ENCODE data around the gene PTBP1. TPM values are rescaled to one million over a fixed set of nuclear protein-coding genes. Genes with fewer than 3 reads are reported as not detected.

PTBP1 gene
- total and polyA plus RNA-seq, 4 donors, result 72.9 to 147 (median 87.3) TPM

GRCh38 chr19:827314-827709 is 30.1 kb downstream of the PTBP1 start:
- peaks cover 0 to 1% (median 0%) of the 10 kb centered on the region in 4 donors for H3K4me1 ChIP-seq (ENCODE audit: control insufficient read depth in 4 of 4, insufficient read depth in 4 of 4, low read length in 3 of 4)
- TF ChIP-seq REST (IDR thresholded peaks at IDR 0.05) (no peak), MAX (IDR thresholded peaks at IDR 0.05) (no peak), JUND (IDR thresholded peaks at IDR 0.05) (no peak), YY1 (IDR thresholded peaks at IDR 0.05) (no peak), FOXA1 (IDR thresholded peaks at IDR 0.05) (no peak), RAD21 (IDR thresholded peaks at IDR 0.05) (no peak), HNF4G (IDR thresholded peaks at IDR 0.05) (no peak), NR2F2 (IDR thresholded peaks at IDR 0.05) (no peak), EGR1 (IDR thresholded peaks at IDR 0.05; ENCODE audit: low read depth in 2 of 2) (no peak), GABPA (IDR thresholded peaks at IDR 0.05 in 1 of 2, conservative IDR thresholded peaks at IDR 0.05 in 1 of 2) (no peak), ZBTB33 (IDR thresholded peaks at IDR 0.05) (no peak), SP1 (IDR thresholded peaks at IDR 0.05) (no peak), CTCF (IDR thresholded peaks at IDR 0.05; ENCODE audit: low read depth, low read length, missing input control) (no peak), TAF1 (conservative IDR thresholded peaks at IDR 0.05) (no peak)
- DNase-seq (ENCODE audit: low spot score), result no peak
- peaks cover 0 to 4% (median 1%) of the 10 kb centered on the region in 4 donors for H3K27me3 ChIP-seq (ENCODE audit: control insufficient read depth in 4 of 4, insufficient read depth in 4 of 4, low read length in 3 of 4)
- 85% methylated on average over 11 of the region's 11 CpGs for WGBS
- no peak overlapping the region for H3K4me3 ChIP-seq (ENCODE audit: low read depth in 1 of 3, low read length in 3 of 3)
- no peaks in the 10 kb centered on the region for H3K9me3 ChIP-seq (ENCODE audit: control insufficient read depth in 4 of 4, low read length in 3 of 4)
- H3K36me3 ChIP-seq (ENCODE audit: control insufficient read depth in 4 of 4, insufficient read depth in 3 of 4, low read depth in 1 of 4, low read length in 3 of 4), result no peaks in the 10 kb centered on the region
- H3K27ac ChIP-seq (ENCODE audit: low read depth in 1 of 2, low read length in 2 of 2), result no peak overlapping the region
- H3K9ac ChIP-seq (ENCODE audit: low read depth in 1 of 2, low read length in 2 of 2), result no peak overlapping the region

- Histone ChIP-seq H3K9ac (ENCODE audit: low read depth in 1 of 2, low read length in 2 of 2) (no peak within 1 kb of the TSS), H3K36me3 (ENCODE audit: control insufficient read depth in 4 of 4, insufficient read depth in 3 of 4, low read depth in 1 of 4, low read length in 3 of 4) (no peaks in the 10 kb centered on the region), H3K9me3 (ENCODE audit: control insufficient read depth in 4 of 4, low read length in 3 of 4) (no peaks in the 10 kb centered on the region), H3K27me3 (ENCODE audit: control insufficient read depth in 4 of 4, insufficient read depth in 4 of 4, low read length in 3 of 4) (peaks cover 0 to 2% (median 0%) of the 10 kb centered on the region in 4 donors), H3K4me1 (ENCODE audit: control insufficient read depth in 4 of 4, insufficient read depth in 4 of 4, low read length in 3 of 4) (peaks cover 0 to 1% (median 0%) of the 10 kb centered on the region in 4 donors), H3K4me3 (ENCODE audit: low read depth in 1 of 3, low read length in 3 of 3) (no peak within 1 kb of the TSS), H3K27ac (ENCODE audit: low read depth in 1 of 2, low read length in 2 of 2) (no peak within 1 kb of the TSS)
- WGBS, result 72% methylated on average over 33 of the region's 33 CpGs
- no peak for DNase-seq (ENCODE audit: low spot score)
- TF ChIP-seq HNF4G (IDR thresholded peaks at IDR 0.05) (no peak), SP1 (IDR thresholded peaks at IDR 0.05) (no peak), FOXA1 (IDR thresholded peaks at IDR 0.05) (no peak), YY1 (IDR thresholded peaks at IDR 0.05) (no peak), REST (IDR thresholded peaks at IDR 0.05) (no peak), TAF1 (conservative IDR thresholded peaks at IDR 0.05) (no peak), GABPA (IDR thresholded peaks at IDR 0.05 in 1 of 2, conservative IDR thresholded peaks at IDR 0.05 in 1 of 2) (no peak), EGR1 (IDR thresholded peaks at IDR 0.05; ENCODE audit: low read depth in 2 of 2) (no peak), RAD21 (IDR thresholded peaks at IDR 0.05) (no peak), JUND (IDR thresholded peaks at IDR 0.05) (no peak), ATF3 (IDR thresholded peaks at IDR 0.05) (no peak), MAX (IDR thresholded peaks at IDR 0.05) (no peak), ZBTB33 (IDR thresholded peaks at IDR 0.05) (no peak)
These were observed 30.6 kb downstream of the PTBP1 start, which contains the start of gene AZU1 for GRCh38 chr19:827710-828321. AZU1 (plus strand) TSS chr19:827837; CDS start chr19:827847, 10 bp downstream.

All from liver (tissue), 9 donors.